HEK293T (cell line): ENCODE data around the gene L3MBTL1.
A peak's percentile ranks its signal among the peaks of the same experiment; 100 is the strongest.

Experiments used
- HDGF ChIP-seq: fragments of 450-650 bp; IDR thresholded peaks from 2 replicates; pipeline ENCODE4 v1.6.1; 2017; ENCODE audit warnings: antibody characterized with exemption, borderline replicate concordance
- SP1 ChIP-seq: fragments of 450-650 bp; IDR thresholded peaks from 2 replicates; pipeline ENCODE4 v1.6.1; 2017
- TF ChIP-seq, protein P1 (sequence below): fragments of 450-650 bp; IDR thresholded peaks from 2 replicates; pipeline ENCODE4 v1.6.1; 2016

DNA sequence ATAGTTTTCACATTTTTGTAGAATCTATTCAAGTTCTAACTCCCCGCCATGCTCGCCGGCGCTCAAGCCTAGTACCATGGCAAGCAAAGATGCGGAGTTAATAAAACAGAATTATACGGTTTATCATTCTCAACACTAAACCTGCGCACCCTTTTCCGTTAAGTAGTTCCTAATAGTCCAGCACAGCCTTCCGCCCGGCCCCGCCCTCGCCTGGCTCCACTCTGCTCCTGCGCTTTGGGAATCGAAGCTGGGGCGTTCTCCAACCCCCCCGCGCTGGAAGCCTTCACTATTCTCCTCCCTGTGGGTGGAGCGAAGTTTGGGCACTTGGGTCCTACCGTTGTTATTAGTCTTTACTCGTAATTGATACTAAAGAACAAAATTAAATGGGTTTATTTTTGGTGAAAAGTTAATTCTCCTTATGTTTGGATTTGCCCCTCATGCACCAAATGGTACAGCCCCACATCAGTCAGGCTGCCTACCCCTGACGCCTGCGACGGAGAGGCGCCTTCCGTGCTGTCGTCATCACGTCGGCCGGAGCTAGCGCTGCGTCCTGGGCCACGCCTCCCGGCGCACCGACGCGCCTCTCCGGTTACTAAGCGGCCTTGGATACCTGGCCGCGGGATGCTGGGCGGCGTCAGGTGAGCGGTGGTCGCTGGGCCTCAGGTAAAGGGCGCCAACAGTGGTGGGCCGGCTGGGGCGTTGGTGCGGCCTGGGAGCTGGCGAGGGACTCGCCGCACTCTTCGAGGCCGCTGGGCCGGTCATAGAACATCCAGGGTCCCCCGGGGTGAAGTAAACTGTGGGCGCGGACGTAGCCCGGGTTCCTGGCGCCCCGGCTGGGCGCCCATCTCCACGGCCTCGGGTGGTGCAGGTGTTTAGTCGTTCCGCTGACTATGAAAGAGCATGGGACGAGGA, 83.2 kb downstream of the L3MBTL1 start, which contains the start of gene IFT52:
- TF ChIP-seq SP1 (no peak), HDGF (no peak)
- TF ChIP-seq, protein P1, sequence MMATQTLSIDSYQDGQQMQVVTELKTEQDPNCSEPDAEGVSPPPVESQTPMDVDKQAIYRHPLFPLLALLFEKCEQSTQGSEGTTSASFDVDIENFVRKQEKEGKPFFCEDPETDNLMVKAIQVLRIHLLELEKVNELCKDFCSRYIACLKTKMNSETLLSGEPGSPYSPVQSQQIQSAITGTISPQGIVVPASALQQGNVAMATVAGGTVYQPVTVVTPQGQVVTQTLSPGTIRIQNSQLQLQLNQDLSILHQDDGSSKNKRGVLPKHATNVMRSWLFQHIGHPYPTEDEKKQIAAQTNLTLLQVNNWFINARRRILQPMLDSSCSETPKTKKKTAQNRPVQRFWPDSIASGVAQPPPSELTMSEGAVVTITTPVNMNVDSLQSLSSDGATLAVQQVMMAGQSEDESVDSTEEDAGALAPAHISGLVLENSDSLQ, result peak; percentile 76
